ENCODE results near the gene SF3B2.

DNA sequence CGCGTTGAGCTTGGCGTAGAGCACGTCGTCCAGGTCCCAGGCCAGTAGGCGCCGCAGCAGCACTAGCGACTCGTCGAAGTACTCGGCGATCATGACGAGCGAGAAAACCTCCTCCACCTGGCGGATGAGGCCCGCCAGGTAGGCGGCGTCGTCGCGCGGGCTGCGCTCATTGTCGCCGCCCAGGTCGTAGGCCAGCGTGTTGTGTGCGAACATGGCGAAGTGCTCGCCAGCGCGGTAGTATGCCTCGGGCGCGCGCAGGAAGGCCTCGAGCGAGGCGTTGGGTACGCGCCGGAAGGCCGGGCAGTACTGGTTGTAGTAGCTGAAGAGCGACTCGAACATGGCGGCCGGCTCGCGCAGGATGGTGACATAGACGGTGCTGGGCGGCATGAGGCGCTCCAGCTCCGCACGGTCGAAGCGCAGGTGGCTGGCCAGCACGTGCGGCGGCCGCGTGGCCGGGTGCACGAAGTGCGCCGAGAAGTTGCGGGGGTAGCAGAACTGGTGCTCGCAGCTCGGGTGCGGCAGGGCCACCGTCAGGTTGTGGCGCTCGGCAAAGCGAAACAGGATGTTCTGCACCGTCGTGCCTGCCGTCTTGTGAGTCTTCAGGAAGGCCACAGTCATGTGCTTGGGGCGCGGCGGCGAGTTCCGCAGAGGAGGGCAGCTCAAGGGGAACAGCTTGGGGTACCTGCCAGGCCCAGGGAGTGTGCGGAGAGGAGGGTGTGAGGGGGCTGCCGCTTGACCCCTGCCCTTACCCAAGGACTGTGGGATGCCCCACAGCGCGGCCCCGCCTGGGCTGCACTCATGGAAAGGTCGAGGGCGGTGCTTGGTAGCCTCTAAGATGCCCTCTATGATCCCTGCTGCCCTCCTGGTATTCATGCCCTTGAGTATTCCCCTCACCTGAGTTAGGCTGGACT, 8.9 kb upstream of the SF3B2 start:
- TF ChIP-seq, protein P1, sequence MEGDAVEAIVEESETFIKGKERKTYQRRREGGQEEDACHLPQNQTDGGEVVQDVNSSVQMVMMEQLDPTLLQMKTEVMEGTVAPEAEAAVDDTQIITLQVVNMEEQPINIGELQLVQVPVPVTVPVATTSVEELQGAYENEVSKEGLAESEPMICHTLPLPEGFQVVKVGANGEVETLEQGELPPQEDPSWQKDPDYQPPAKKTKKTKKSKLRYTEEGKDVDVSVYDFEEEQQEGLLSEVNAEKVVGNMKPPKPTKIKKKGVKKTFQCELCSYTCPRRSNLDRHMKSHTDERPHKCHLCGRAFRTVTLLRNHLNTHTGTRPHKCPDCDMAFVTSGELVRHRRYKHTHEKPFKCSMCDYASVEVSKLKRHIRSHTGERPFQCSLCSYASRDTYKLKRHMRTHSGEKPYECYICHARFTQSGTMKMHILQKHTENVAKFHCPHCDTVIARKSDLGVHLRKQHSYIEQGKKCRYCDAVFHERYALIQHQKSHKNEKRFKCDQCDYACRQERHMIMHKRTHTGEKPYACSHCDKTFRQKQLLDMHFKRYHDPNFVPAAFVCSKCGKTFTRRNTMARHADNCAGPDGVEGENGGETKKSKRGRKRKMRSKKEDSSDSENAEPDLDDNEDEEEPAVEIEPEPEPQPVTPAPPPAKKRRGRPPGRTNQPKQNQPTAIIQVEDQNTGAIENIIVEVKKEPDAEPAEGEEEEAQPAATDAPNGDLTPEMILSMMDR (conservative IDR thresholded peaks at IDR 0.05 in 1 of 2, IDR thresholded peaks at IDR 0.05 in 1 of 2; ENCODE audit: low read depth in 1 of 2, low read length in 2 of 2): no peak
- no peak for TF ChIP-seq EZH2 (IDR thresholded peaks at IDR 0.05; ENCODE audit: low read length, missing control alignments)
